ENCODE measurements around the gene HDAC3. TPM values are rescaled to one million over a fixed set of nuclear protein-coding genes. Genes with fewer than 3 reads are reported as not detected.

HDAC3 gene
- polyA plus RNA-seq, 3 donors: 80.5 to 103 (median 82.3) TPM

GRCh38 chr5:141630570-141631140, 6.0 kb downstream of the HDAC3 start:
- WGBS (ENCODE audit: insufficient coverage): no CpG with 5 or more reads among the region's 5 CpGs
- H3K79me2 ChIP-seq (ENCODE audit: insufficient read depth, low read length): peaks cover 59% of the 10 kb centered on the region
- H3K4me2 ChIP-seq (replicated peaks; ENCODE audit: extremely low read depth, low read length, poor library complexity, severe bottlenecking): no peak overlapping the region
- intact Hi-C loops (cut with micrococcal nuclease): no loop called here
- Mint-ChIP-seq H3K9me3 (peaks cover 0 to 1% (median 0%) of the 10 kb centered on the region in 7 donors), H3K4me1 (peaks cover 30% of the 10 kb centered on the region), H3K36me3 (peaks cover 52 to 75% of the 10 kb centered on the region in 2 donors), H3K27me3 (ENCODE audit: low read depth in 3 of 3) (peaks cover 0 to 1% (median 0%) of the 10 kb centered on the region in 3 donors), H3K27ac (no peak overlapping the region), H3K4me3 (no peak overlapping the region)
- H2AFZ ChIP-seq (ENCODE audit: insufficient read depth, low read depth, low read length, poor library complexity, severe bottlenecking): no peak overlapping the region
- H3K27ac ChIP-seq (ENCODE audit: low read depth in 1 of 2, low read length in 2 of 2): no peak overlapping the region
- H3K9me3 ChIP-seq (replicated peaks in 1 of 2; ENCODE audit: control insufficient read depth in 1 of 2, insufficient read depth in 1 of 2, low read length in 2 of 2): no peaks in the 10 kb centered on the region
- peaks cover 49% of the 10 kb centered on the region for H4K20me1 ChIP-seq (ENCODE audit: insufficient read depth, low read length)
- TF ChIP-seq CTCF (IDR thresholded peaks at IDR 0.05): no peak
- no peak overlapping the region for H3K9ac ChIP-seq (ENCODE audit: insufficient read depth, low read length, poor library complexity, severe bottlenecking)
- H3K4me3 ChIP-seq (replicated peaks in 1 of 3; ENCODE audit: low read depth in 2 of 3, low read length in 3 of 3): no peak overlapping the region
- no peak for DNase-seq
- no peaks in the 10 kb centered on the region for H3K27me3 ChIP-seq (ENCODE audit: control insufficient read depth in 2 of 2, insufficient read depth in 2 of 2, low read length in 2 of 2)
- H3K4me1 ChIP-seq (ENCODE audit: control insufficient read depth in 1 of 2, insufficient read depth in 2 of 2, low read length in 2 of 2): peaks cover 20 to 22% of the 10 kb centered on the region in 2 donors
- peaks cover 53 to 73% of the 10 kb centered on the region in 2 donors for H3K36me3 ChIP-seq (replicated peaks in 1 of 2; ENCODE audit: control insufficient read depth in 1 of 2, insufficient read depth in 2 of 2, low read length in 2 of 2)

- H3K27ac ChIP-seq (ENCODE audit: low read depth in 1 of 2, low read length in 2 of 2): no peak overlapping the region
- no peak overlapping the region for H3K9ac ChIP-seq (ENCODE audit: insufficient read depth, low read length, poor library complexity, severe bottlenecking)
- 96% methylated on average over 4 of the region's 6 CpGs for WGBS (ENCODE audit: insufficient coverage)
- H3K79me2 ChIP-seq (ENCODE audit: insufficient read depth, low read length): peaks cover 41% of the 10 kb centered on the region
- Mint-ChIP-seq H3K4me3 (no peak overlapping the region), H3K9me3 (no peaks in the 10 kb centered on the region), H3K27me3 (ENCODE audit: low read depth in 3 of 3) (no peaks in the 10 kb centered on the region), H3K27ac (peak overlapping the region in 1 of 7 donors; percentile 65), H3K36me3 (peaks cover 67 to 86% of the 10 kb centered on the region in 2 donors), H3K4me1 (peaks cover 19% of the 10 kb centered on the region)
- H3K27me3 ChIP-seq (ENCODE audit: control insufficient read depth in 2 of 2, insufficient read depth in 2 of 2, low read length in 2 of 2): no peaks in the 10 kb centered on the region
- no peak for TF ChIP-seq CTCF (IDR thresholded peaks at IDR 0.05)
- DNase-seq: no peak
- peaks cover 9 to 10% of the 10 kb centered on the region in 2 donors for H3K4me1 ChIP-seq (ENCODE audit: control insufficient read depth in 1 of 2, insufficient read depth in 2 of 2, low read length in 2 of 2)
- intact Hi-C loops (cut with micrococcal nuclease): no loop called here
- H4K20me1 ChIP-seq (ENCODE audit: insufficient read depth, low read length): peaks cover 28% of the 10 kb centered on the region
- no peak overlapping the region for H3K4me2 ChIP-seq (replicated peaks; ENCODE audit: extremely low read depth, low read length, poor library complexity, severe bottlenecking)
- H2AFZ ChIP-seq (ENCODE audit: insufficient read depth, low read depth, low read length, poor library complexity, severe bottlenecking): no peak overlapping the region
- H3K36me3 ChIP-seq (replicated peaks in 1 of 2; ENCODE audit: control insufficient read depth in 1 of 2, insufficient read depth in 2 of 2, low read length in 2 of 2): peaks cover 64 to 87% of the 10 kb centered on the region in 2 donors
- no peak overlapping the region for H3K4me3 ChIP-seq (replicated peaks in 1 of 3; ENCODE audit: low read depth in 2 of 3, low read length in 3 of 3)
- H3K9me3 ChIP-seq (replicated peaks in 1 of 2; ENCODE audit: control insufficient read depth in 1 of 2, insufficient read depth in 1 of 2, low read length in 2 of 2): no peaks in the 10 kb centered on the region
These were observed 8.4 kb downstream of the HDAC3 start for GRCh38 chr5:141628175-141628788.

All from CD14-positive monocyte (primary cell).